SU-DHL-6 (cell line): ENCODE measurements around the gene RBFOX2.

Source experiments
- CTCF ChIP-seq: fragments of 200-600 bp; sonication (generic); IDR thresholded peaks from one replicate; pipeline ENCODE4 v1.5.1; 2017; ENCODE audit warnings: antibody characterized with exemption, mild to moderate bottlenecking, low read length, moderate library complexity; ENCODE audit not compliant: insufficient read depth, poor library complexity, severe bottlenecking
- EZH2phosphoT487 ChIP-seq: fragments of 200-600 bp; sonication (generic), shearing (Covaris generic); conservative IDR thresholded peaks from 2 replicates; pipeline ENCODE4 v1.6.1; 2018; ENCODE audit warnings: mild to moderate bottlenecking, antibody characterized with exemption, low read length, moderate library complexity, mixed read lengths

DNA sequence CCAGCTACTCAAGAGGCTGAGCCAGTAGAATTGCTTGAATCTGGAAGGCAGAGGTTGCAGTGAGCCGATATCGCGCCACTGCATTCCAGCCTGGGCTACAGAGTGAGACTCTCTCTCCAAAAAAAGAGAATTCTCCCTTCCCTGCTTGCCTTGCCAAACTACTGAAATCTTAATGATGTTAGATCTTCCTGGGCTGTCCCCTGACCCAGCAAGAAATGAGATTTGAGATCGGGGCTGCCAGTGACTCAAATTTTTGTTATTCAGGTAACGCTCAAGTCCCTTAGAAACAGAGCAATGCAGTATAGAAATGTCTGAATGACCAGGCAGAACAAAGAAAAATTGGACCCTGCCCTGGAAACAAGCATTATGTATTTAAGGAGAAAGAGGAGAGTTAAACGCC is 4.0 kb upstream of the RBFOX2 start:
- TF ChIP-seq CTCF, result no peak
- TF ChIP-seq EZH2phosphoT487, result no peak
